T-cell (primary cell): ENCODE data around the gene PRDM7. TPM values are rescaled to one million over a fixed set of nuclear protein-coding genes. Genes with fewer than 3 reads are reported as not detected.
A peak's percentile ranks its signal among the peaks of the same experiment; 100 is the strongest.
"Not testable (repeated sequence)": the region's sequence is repeated elsewhere in the genome, so short reads cannot be mapped to it uniquely, and the experiment has no call there.

ENCODE experiments used
- ATAC-seq, 4 experiments: fragments of 200-7000 bp in 3 of 4; fragments of 150-1000 bp in 1 of 4; cut with Tn5 transposase; replicated peaks in 1 of 4; 1 replicate in 3 of 4; 2 replicates in 1 of 4; pipeline ENCODE4 v1.10.0; 2021; ENCODE audit warnings: moderate library complexity in 3 of 4, mild to moderate bottlenecking in 2 of 4, moderate number of reproducible peaks in 1 of 4
- CTCF ChIA-PET, 2 donors: fragments of 300-600 bp; sonication (Branson Sonifier 250); formaldehyde crosslinking; loops; one replicate each; lab custom pipeline; 2022; ENCODE audit warnings: antibody characterized with exemption in 2 of 2; lab: Charles Lee
- POLR2A ChIA-PET, 2 donors: fragments of 300-600 bp; sonication (Branson Sonifier 250); formaldehyde crosslinking; loops; one replicate each; lab custom pipeline; 2022; ENCODE audit warnings: antibody characterized with exemption in 2 of 2; lab: Charles Lee
- DNase-seq, 35 experiments: peaks; one replicate each; pipeline versions ENCODE4 v3.0.0 to v3.0.0-alpha.2; 2013 to 2023
- H3K27ac ChIP-seq: one replicate; pipeline ENCODE4 v1.5.1; 2013; ENCODE audit warnings: low read length
- H3K27me3 ChIP-seq, 2 experiments: replicated peaks in 1 of 2; 1 replicate in 1 of 2; 2 replicates in 1 of 2; pipeline versions ENCODE4 v1.6.1 to v1.7.0; 2013; ENCODE audit warnings: low read length in 1 of 2, mixed read lengths in 1 of 2; ENCODE audit not compliant: control insufficient read depth in 2 of 2, insufficient read depth in 2 of 2; ENCODE audit errors: extremely low read depth in 1 of 2
- H3K36me3 ChIP-seq, 2 donors: 1 replicate in 1 of 2; 2 replicates in 1 of 2; pipeline versions ENCODE4 v1.6.1 to v1.7.0; 2013; ENCODE audit warnings: low read length in 1 of 2; ENCODE audit not compliant: control insufficient read depth in 2 of 2, insufficient read depth in 1 of 2; ENCODE audit errors: extremely low read depth in 1 of 2
- H3K4me1 ChIP-seq, 2 experiments: 1 replicate in 1 of 2; 2 replicates in 1 of 2; pipeline versions ENCODE4 v1.6.1 to v1.7.0; 2013; ENCODE audit warnings: low read length in 2 of 2, mixed read lengths in 1 of 2; ENCODE audit not compliant: insufficient read depth in 2 of 2, control insufficient read depth in 1 of 2; ENCODE audit errors: extremely low read depth in 1 of 2
- H3K4me3 ChIP-seq, 2 donors: 1 replicate in 1 of 2; 2 replicates in 1 of 2; pipeline versions ENCODE4 v1.5.1 to v1.7.0; 2013; ENCODE audit warnings: mild to moderate bottlenecking in 2 of 2, low read length in 1 of 2, moderate library complexity in 1 of 2; ENCODE audit not compliant: control insufficient read depth in 1 of 2; ENCODE audit errors: extremely low read depth in 1 of 2
- H3K9me3 ChIP-seq: 2 replicates; pipeline ENCODE4 v1.7.0; 2013
- H3K27ac Mint-ChIP-seq, 2 donors: one replicate each; pipeline ENCODE4 v1.8.0; 2020 to 2021; ENCODE audit warnings: mild to moderate bottlenecking in 2 of 2, mixed read lengths in 2 of 2
- H3K27me3 Mint-ChIP-seq, 2 donors: one replicate each; pipeline ENCODE4 v1.8.0; 2021 to 2022; ENCODE audit warnings: mixed read lengths in 2 of 2
- H3K36me3 Mint-ChIP-seq: one replicate; pipeline ENCODE4 v1.8.0; 2021; ENCODE audit warnings: mixed read lengths
- H3K4me1 Mint-ChIP-seq, 3 donors: one replicate each; pipeline ENCODE4 v1.8.0; 2020 to 2022; ENCODE audit warnings: mixed read lengths in 3 of 3, mild to moderate bottlenecking in 1 of 3
- H3K4me3 Mint-ChIP-seq, 3 donors: one replicate each; pipeline ENCODE4 v1.8.0; 2020 to 2022; ENCODE audit warnings: mild to moderate bottlenecking in 3 of 3, mixed read lengths in 3 of 3, moderate library complexity in 3 of 3
- H3K9me3 Mint-ChIP-seq, 3 donors: one replicate each; pipeline ENCODE4 v1.8.0; 2020 to 2022; ENCODE audit warnings: mixed read lengths in 3 of 3
- WGBS: methylation state at CpG from one replicate; pipeline ENCODE4 v1.1.5; 2013; ENCODE audit warnings: missing lambda C conversion rate; ENCODE audit not compliant: insufficient coverage; 5-methylcytosine and 5-hydroxymethylcytosine counted together
- total RNA-seq, 35 experiments: library from RNA in 6 of 35; stranded (reverse) in 6 of 35; fragments of 120-200 nt in 1 of 35; gene quantifications; one replicate each; pipeline versions ENCODE4 v1.2.1 to v1.2.4 and lab custom pipeline; 2013 to 2026

The PRDM7 gene
- total RNA-seq, 5 donors from 2014 or later (not counting 1 experiment from before 2014, with no cell fraction given): not detected

GRCh38 chr16:90057738-90058173, 19.4 kb downstream of the PRDM7 start:
- Histone ChIP-seq H3K36me3 (no peaks in the 10 kb centered on the region), H3K27ac (no peak overlapping the region), H3K27me3 (peaks cover 0 to 20% of the 10 kb centered on the region in 2 experiments), H3K4me3 (no peak overlapping the region), H3K9me3 (no peaks in the 10 kb centered on the region), H3K4me1 (no peaks in the 10 kb centered on the region)
- Mint-ChIP-seq H3K27ac (no peak overlapping the region), H3K27me3 (peaks cover 6 to 13% of the 10 kb centered on the region in 2 donors), H3K4me1 (peaks cover 0 to 7% (median 4%) of the 10 kb centered on the region in 3 donors), H3K4me3 (no peak overlapping the region), H3K9me3 (peaks cover 14 to 23% (median 20%) of the 10 kb centered on the region in 3 donors), H3K36me3 (peaks cover 13% of the 10 kb centered on the region)
- POLR2A ChIA-PET: no interaction called here
- ATAC-seq (peak in 3 of 4 experiments; percentile 24 to 48 (median 31)), DNase-seq (peak in 1 of 35 experiments; percentile 10)
- WGBS: 60% methylated on average over 2 of the region's 8 CpGs
- CTCF ChIA-PET: no interaction called here

- POLR2A ChIA-PET, H3K27ac Mint-ChIP-seq, ATAC-seq, DNase-seq, H3K4me3 ChIP-seq, H3K4me1 Mint-ChIP-seq, H3K4me1 ChIP-seq, H3K9me3 ChIP-seq, CTCF ChIA-PET, H3K36me3 ChIP-seq, H3K27ac ChIP-seq, H3K4me3 Mint-ChIP-seq: not testable (repeated sequence)
- Mint-ChIP-seq H3K36me3 (peaks cover 13% of the 10 kb centered on the region), H3K9me3 (peaks cover 14 to 23% (median 20%) of the 10 kb centered on the region in 3 donors), H3K27me3 (peaks cover 6 to 13% of the 10 kb centered on the region in 2 donors)
- H3K27me3 ChIP-seq: peaks cover 0 to 20% of the 10 kb centered on the region in 2 experiments
- 94% methylated on average over 5 of the region's 15 CpGs for WGBS
Observed at GRCh38 chr16:90056521-90056920, 20.6 kb downstream of the PRDM7 start.

GRCh38 chr16:90055371-90055770, 21.8 kb downstream of the PRDM7 start:
- ChIA-PET POLR2A (no interaction called here), CTCF (no interaction called here)
- H3K4me1 ChIP-seq: no peaks in the 10 kb centered on the region
- peaks cover 13% of the 10 kb centered on the region for H3K36me3 Mint-ChIP-seq
- H3K9me3 Mint-ChIP-seq: peaks cover 14 to 23% (median 20%) of the 10 kb centered on the region in 3 donors
- no peaks in the 10 kb centered on the region for H3K9me3 ChIP-seq
- H3K4me1 Mint-ChIP-seq: peaks cover 0 to 7% (median 4%) of the 10 kb centered on the region in 3 donors
- no peak for DNase-seq
- H3K36me3 ChIP-seq: no peaks in the 10 kb centered on the region
- H3K27ac Mint-ChIP-seq: no peak overlapping the region
- H3K27me3 Mint-ChIP-seq: peaks cover 5 to 9% of the 10 kb centered on the region in 2 donors
- H3K27ac ChIP-seq: no peak overlapping the region
- peaks cover 0 to 20% of the 10 kb centered on the region in 2 experiments for H3K27me3 ChIP-seq
- ATAC-seq: no peak
- H3K4me3 ChIP-seq: no peak overlapping the region
- H3K4me3 Mint-ChIP-seq: no peak overlapping the region
- 87% methylated on average over 4 of the region's 4 CpGs for WGBS

GRCh38 chr16:90054554-90054953, 22.6 kb downstream of the PRDM7 start:
- Histone ChIP-seq H3K27ac (no peak overlapping the region), H3K9me3 (no peaks in the 10 kb centered on the region), H3K27me3 (peaks cover 0 to 20% of the 10 kb centered on the region in 2 experiments), H3K4me3 (peak overlapping the region in 1 of 2 donors; percentile 5), H3K4me1 (no peaks in the 10 kb centered on the region), H3K36me3 (no peaks in the 10 kb centered on the region)
- ATAC-seq: no peak
- Mint-ChIP-seq H3K27ac (no peak overlapping the region), H3K4me1 (peaks cover 0 to 7% (median 4%) of the 10 kb centered on the region in 3 donors), H3K9me3 (peaks cover 14 to 23% (median 20%) of the 10 kb centered on the region in 3 donors), H3K27me3 (peaks cover 5 to 9% of the 10 kb centered on the region in 2 donors), H3K4me3 (no peak overlapping the region), H3K36me3 (peaks cover 13% of the 10 kb centered on the region)
- ChIA-PET POLR2A (no interaction called here), CTCF (interaction anchor here (0.6 kb wide), 2 partner anchors 29 to 530 kb away, joined by 3 to 4 read pairs; no protein-coding TSS in a partner anchor)
- WGBS: 46% methylated on average over 2 of the region's 4 CpGs
- DNase-seq: no peak

GRCh38 chr16:90053902-90054500, 23.1 kb downstream of the PRDM7 start:
- H3K4me1 Mint-ChIP-seq: peaks cover 0 to 7% (median 4%) of the 10 kb centered on the region in 3 donors
- CTCF ChIA-PET: interaction anchor here in 1 of 2 donors (0.6 kb wide), 1 partner anchor 28 kb away, joined by 3 read pairs; no protein-coding TSS in a partner anchor
- Histone ChIP-seq H3K27ac (no peak overlapping the region), H3K36me3 (no peaks in the 10 kb centered on the region), H3K4me1 (no peaks in the 10 kb centered on the region), H3K27me3 (peaks cover 0 to 16% of the 10 kb centered on the region in 2 experiments), H3K9me3 (no peaks in the 10 kb centered on the region), H3K4me3 (peak overlapping the region in 1 of 2 donors; percentile 23)
- H3K4me3 Mint-ChIP-seq: no peak overlapping the region
- peaks cover 13% of the 10 kb centered on the region for H3K36me3 Mint-ChIP-seq
- POLR2A ChIA-PET: no interaction called here
- H3K9me3 Mint-ChIP-seq: peaks cover 14 to 23% (median 20%) of the 10 kb centered on the region in 3 donors
- DNase-seq: no peak
- H3K27me3 Mint-ChIP-seq: peaks cover 5 to 9% of the 10 kb centered on the region in 2 donors
- WGBS: no CpG with 5 or more reads among the region's 1 CpG
- ATAC-seq: no peak
- peak overlapping the region in 1 of 2 donors; percentile 40 for H3K27ac Mint-ChIP-seq

GRCh38 chr16:90050969-90051368, 26.2 kb downstream of the PRDM7 start:
- Mint-ChIP-seq H3K36me3 (peaks cover 13% of the 10 kb centered on the region), H3K4me3 (no peak overlapping the region), H3K27ac (no peak overlapping the region), H3K4me1 (peaks cover 6 to 14% (median 9%) of the 10 kb centered on the region in 3 donors), H3K9me3 (peaks cover 14 to 23% (median 20%) of the 10 kb centered on the region in 3 donors), H3K27me3 (peaks cover 5 to 6% of the 10 kb centered on the region in 2 donors)
- peaks cover 0 to 21% of the 10 kb centered on the region in 2 experiments for H3K27me3 ChIP-seq
- no peak overlapping the region for H3K4me3 ChIP-seq
- DNase-seq (no peak), ATAC-seq (no peak)
- POLR2A ChIA-PET: no interaction called here
- H3K4me1 ChIP-seq: peaks cover 0 to 15% of the 10 kb centered on the region in 2 experiments
- CTCF ChIA-PET: no interaction called here
- no peaks in the 10 kb centered on the region for H3K36me3 ChIP-seq
- WGBS: 80% methylated on average over 7 of the region's 10 CpGs
- no peaks in the 10 kb centered on the region for H3K9me3 ChIP-seq
- H3K27ac ChIP-seq: no peak overlapping the region
